ENCODE results near the gene MCF2L2. TPM values are rescaled to one million over a fixed set of nuclear protein-coding genes. Genes with fewer than 3 reads are reported as not detected.
"Not testable (repeated sequence)": the region's sequence is repeated elsewhere in the genome, so short reads cannot be mapped to it uniquely, and the experiment has no call there.

Gene MCF2L2
- total RNA-seq, 1 donor from 2014 or later = 0.20 TPM

GRCh38 chr3:183247011-183247589 lies 181.3 kb downstream of the MCF2L2 start:
- no peak for DNase-seq (ENCODE audit: low read depth in 2 of 2)

- peak in 1 of 2 donors; percentile 38 for DNase-seq (ENCODE audit: low read depth in 2 of 2)
Measured at GRCh38 chr3:183244981-183245476, 183.4 kb downstream of the MCF2L2 start.

DNA sequence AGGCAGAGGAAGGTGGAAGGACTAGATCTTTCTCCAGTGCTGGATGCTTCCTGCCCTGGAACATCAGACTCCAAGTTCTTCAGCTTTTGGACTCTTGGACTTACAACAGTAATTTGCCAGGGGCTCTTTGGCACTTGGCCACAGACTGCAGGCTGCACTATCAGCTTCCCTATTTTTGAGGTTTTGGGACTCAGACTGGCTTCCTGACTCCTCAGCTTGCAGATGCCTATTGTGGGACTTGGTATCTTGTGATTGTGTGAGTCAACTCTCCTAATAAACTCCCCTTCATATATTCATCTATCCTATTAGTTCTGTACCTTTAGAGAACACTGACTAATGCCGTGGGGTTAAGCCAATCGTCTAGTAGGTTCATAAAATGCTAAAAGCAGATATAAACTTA lies 184.2 kb downstream of the MCF2L2 start:
- DNase-seq (ENCODE audit: low read depth in 2 of 2) = peak in 1 of 2 donors; percentile 74

GRCh38 chr3:183242431-183242830 lies 186.0 kb downstream of the MCF2L2 start:
- no peak for DNase-seq (ENCODE audit: low read depth in 2 of 2)

DNA sequence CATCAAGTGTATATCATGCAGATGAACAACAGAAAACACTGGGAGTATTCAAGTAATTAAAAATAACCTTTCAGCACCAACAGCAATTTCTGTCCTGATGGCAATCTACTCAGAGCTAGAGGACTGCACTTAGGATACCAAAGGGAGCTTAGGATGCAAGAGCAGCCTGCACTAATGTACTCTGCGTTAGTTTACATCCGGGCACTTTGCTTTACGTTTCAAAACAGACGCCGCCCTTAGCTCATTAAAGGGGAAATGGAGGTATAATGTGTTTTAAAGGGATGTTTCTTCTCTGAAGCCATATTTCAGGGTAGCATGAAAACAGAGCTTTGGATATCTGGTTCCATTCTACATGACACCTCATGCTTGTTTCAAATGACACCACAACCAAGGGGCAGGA lies 189.4 kb downstream of the MCF2L2 start:
- peak in 1 of 2 donors; percentile 34 for DNase-seq (ENCODE audit: low read depth in 2 of 2)

DNA sequence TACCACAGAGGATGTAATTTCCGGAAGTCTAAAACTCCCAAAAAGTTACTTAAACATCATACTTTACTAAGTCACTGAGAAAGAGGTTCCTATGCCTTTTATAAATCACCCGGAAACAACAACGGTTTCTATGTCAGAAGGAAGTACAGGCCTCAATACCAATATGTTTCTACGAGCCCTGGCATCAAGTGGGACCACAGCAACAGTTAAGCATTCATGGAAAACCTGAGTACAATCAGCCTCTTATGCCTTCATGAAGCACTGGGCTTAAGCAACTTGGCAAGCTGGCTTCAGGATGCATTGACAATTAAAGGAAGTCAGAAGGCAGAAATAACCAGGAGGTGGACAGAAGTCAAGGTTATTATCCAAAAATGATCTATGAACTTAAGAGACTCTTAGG lies 194.5 kb downstream of the MCF2L2 start:
- DNase-seq (ENCODE audit: low read depth in 2 of 2) = peak; percentile 50 to 68

DNA sequence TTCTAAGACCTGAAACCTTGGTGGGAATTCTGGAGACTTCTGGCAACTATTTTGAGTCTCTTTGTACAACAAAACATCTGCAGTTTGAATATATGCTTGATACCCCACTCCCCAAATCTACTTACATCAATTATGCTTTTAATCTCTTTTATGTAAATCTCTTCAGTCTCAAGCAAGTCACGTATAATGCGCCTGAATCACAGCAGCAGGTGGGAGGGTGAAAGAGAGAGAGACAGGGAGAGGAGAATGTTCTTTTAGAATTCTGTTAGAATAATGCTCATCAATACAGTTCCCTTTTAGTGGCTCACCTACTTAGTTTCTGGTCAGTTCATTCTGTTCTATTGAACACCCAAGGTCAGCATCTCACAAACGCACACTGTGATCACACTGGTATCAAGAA lies 197.6 kb downstream of the MCF2L2 start:
- DNase-seq (ENCODE audit: low read depth in 2 of 2) = no peak

GRCh38 chr3:183230251-183230650 lies 198.2 kb downstream of the MCF2L2 start:
- DNase-seq (ENCODE audit: low read depth in 2 of 2) = not testable (repeated sequence)

GRCh38 chr3:183229178-183229577 lies 199.2 kb downstream of the MCF2L2 start:
- no peak for DNase-seq (ENCODE audit: low read depth in 2 of 2)

DNA sequence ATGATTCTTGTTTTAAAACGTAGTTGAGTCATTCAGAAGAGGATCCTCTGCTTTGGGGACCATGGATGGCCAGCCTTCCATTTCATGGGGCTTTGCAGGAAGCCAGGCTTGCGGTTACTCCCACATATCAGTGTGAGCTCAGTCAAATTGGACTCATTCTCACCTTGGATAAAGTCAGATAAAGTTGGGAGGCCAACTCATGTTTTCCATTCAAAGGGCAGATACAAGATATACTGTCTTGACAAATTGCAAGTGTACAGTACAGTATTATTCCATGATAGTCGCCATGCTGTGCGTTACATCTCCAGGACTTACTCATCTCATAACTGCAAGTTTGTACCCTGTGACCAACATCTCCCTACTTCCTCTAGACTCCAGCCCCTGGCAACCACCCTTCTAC lies 200.8 kb downstream of the MCF2L2 start:
- DNase-seq (ENCODE audit: low read depth in 2 of 2) = no peak

- no peak for DNase-seq (ENCODE audit: low read depth in 2 of 2)
Measured at GRCh38 chr3:183226333-183226890, 202.0 kb downstream of the MCF2L2 start.

DNA sequence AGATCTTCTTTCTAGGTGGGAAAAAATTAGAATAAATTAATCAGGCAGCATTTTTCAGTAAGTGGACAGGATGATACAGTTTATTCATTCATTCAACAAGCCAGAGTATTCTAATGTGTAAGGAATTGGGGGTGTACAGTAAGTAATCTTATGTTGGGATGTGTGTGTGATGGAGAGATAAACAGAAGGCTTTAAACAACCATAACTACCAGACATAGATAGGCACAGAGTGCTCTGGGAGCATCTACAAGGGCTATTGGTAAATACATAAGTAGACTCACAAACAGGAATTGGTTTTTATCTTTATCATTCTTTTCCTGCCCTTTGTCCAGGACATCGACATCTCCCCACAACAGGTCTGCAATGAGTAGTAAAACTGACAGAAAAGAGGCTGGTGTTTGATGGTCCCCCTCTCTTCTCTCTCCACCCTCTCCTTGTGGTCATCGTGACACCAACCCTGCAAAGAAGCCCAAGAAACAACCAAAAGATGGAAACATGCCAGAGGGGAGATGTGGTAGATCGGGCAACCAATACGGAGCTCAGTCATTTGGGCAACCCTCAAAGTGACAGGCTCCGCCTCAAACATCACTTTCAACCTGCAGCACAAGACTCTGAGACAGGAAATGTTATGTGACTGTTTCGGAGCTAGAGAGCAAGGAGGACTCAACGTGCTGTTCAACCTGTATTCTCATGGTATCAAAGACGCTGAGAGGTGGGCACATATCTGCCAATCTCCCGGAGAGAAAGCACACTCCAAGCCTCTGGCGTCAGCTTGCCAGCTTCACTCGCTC lies 204.0 kb downstream of the MCF2L2 start:
- DNase-seq (ENCODE audit: low read depth in 2 of 2) = no peak

DNA sequence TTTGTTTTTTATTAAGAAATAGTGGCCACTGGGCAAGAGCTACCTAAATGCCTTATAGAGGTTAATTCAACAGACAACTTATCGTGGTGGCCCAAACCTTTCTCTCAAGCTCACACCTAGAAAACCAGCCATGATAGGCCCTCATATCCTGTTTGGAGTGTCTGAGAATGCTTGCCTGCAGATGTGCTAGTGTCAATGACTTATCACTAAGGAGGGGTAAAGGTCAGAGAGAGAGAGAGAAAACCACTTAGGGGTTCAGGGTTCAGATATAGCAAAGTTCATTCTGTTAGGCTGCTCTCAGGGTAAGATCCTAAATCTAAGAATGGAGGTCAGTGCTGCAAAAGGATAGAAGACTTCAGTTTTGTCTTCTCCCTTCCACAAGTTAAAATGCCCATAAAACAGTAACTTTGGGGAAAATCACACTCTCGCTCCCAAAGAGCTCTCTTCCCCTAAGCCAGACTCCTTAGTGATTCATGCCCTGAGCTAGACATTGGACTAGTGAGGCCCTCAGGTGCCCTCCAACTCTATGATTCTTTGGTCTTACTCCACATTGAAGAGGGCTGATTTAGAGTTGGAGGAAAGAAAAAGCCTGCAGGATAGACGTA lies 205.7 kb downstream of the MCF2L2 start:
- no peak for DNase-seq (ENCODE audit: low read depth in 2 of 2)

GRCh38 chr3:183220828-183221227 lies 207.6 kb downstream of the MCF2L2 start:
- no peak for DNase-seq (ENCODE audit: low read depth in 2 of 2)

- DNase-seq (ENCODE audit: low read depth in 2 of 2) = no peak
Measured at GRCh38 chr3:183218826-183219225, 209.6 kb downstream of the MCF2L2 start.

DNA sequence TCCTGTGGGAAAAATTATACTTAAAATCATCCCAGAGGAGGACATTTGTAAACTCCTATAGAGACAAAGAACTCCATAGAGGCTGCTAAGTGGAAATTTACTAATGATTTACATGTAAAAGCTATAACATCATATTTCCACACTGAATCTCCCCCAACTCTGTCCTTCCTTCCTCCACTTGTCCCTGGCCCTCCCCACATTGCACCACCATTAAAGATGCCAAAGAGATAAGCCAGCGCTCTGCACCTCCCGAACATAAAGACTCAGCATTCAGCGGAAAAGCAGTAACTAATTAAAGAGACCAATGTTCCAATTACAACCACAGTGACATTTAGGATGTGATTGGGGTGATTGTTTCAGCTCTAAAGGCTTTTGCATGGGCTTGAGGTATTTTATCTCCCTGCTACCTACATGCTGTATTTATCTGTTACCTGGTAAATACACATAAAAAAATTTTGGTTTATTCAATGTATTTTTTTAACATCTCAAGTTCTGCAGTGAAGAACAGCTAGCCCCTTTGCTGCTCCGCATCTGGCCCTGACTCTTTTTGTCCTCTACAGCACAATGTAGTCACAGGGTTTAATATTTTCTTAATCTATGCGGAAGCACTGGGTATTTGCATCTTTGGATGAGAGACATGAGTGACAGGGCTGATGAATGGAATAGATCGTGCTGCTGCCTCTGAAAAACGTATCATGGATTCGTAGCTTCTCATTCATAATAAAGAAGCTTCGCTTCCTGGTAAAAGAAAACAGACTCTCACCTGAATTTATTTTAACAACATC lies 210.7 kb downstream of the MCF2L2 start:
- DNase-seq (ENCODE audit: low read depth in 2 of 2) = peak in 1 of 2 donors; percentile 35

- DNase-seq (ENCODE audit: low read depth in 2 of 2) = peak in 1 of 2 donors; percentile 62
Measured at GRCh38 chr3:183215591-183216202, 212.7 kb downstream of the MCF2L2 start.

DNA sequence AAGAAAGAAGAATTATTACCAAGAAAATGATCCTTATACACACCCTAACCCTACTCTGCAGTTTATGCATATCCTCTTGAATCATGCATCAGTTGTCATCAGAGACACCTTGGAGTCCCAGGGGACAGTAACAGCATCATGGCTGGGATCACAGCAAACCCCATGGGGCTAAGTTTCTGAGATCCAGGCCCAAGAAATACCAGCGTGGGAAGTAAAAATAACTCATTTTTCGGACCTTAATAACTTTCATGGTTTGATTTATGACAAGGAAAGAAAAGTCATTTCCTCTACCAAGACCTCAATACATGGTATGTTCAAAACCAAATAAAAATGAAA lies 214.2 kb downstream of the MCF2L2 start:
- DNase-seq (ENCODE audit: low read depth in 2 of 2) = peak; percentile 19 to 57

DNA sequence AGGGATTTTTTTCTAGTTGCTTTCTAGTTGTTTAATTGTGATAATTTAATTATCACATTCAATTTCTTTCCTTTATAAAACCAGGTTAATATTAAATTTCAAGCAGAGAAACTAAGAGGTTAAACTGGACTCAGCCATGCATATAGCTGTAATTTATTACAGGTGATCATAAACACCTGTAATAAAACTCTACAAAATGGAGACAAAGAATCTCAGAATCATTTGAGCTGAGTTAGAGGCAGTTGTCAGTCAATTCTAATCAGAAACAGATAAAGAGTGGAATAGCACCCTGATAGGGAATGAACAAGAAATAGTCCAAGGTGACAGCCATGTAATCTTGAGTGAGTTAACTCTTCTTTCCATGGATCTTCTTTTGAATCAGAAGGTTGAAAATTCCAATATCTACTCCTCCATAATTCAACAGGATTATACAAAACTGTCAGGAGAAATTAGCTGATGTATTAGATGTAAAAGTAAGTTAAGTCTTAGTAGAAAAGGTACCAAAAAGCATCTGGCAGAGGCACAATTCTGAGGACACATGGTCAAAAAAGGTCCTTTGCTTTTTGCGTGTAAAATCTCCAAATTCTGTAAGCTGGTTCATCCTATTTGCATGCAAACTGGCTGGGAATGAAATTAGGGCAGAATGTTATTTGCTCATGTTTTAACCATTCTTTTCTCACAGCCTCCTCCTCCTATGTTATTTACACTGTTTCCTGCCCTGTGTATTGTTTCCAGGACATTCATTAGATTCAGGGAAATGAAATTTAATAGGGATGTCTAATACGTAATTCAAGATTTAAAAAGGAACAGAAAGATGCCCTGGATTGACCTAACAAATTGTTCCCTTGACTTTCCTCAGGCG lies 214.8 kb downstream of the MCF2L2 start:
- DNase-seq (ENCODE audit: low read depth in 2 of 2) = peak; percentile 51 to 59

GRCh38 chr3:183212565-183212964 lies 215.9 kb downstream of the MCF2L2 start:
- peak; percentile 78 to 92 for DNase-seq (ENCODE audit: low read depth in 2 of 2)

Measured in lung microvascular endothelial cell (primary cell).